ENCODE results near the gene KCTD3.

- TF ChIP-seq EZH2 (IDR thresholded peaks at IDR 0.05): no peak
- TF ChIP-seq POLR2AphosphoS5 (IDR thresholded peaks at IDR 0.05; ENCODE audit: borderline replicate concordance, low read depth, low read length): no peak
- TF ChIP-seq FOXP2 (optimal IDR thresholded peaks at IDR 0.05; ENCODE audit: control extremely low read depth, extremely low read length, insufficient read depth): no peak
Measured at GRCh38 chr1:215526846-215527151, 40.3 kb upstream of the KCTD3 start.

Data from SK-N-MC (cell line).